PC-9 (cell line): ENCODE measurements around the gene TRA2B.

Source experiments
- EZH2 ChIP-seq: fragments of 200-600 bp; sonication (generic); IDR thresholded peaks from 2 replicates; pipeline ENCODE4 v1.8.0; 2017; ENCODE audit warnings: antibody characterized with exemption, low read depth
- TF ChIP-seq, protein P1 (sequence below): fragments of 200-600 bp; sonication (generic); conservative IDR thresholded peaks from 2 replicates; pipeline ENCODE4 v1.6.1; 2017; ENCODE audit warnings: mixed run types, antibody characterized with exemption, mild to moderate bottlenecking, moderate library complexity

GRCh38 chr3:185937689-185938374 lies at the start of gene TRA2B:
- TF ChIP-seq, protein P1, sequence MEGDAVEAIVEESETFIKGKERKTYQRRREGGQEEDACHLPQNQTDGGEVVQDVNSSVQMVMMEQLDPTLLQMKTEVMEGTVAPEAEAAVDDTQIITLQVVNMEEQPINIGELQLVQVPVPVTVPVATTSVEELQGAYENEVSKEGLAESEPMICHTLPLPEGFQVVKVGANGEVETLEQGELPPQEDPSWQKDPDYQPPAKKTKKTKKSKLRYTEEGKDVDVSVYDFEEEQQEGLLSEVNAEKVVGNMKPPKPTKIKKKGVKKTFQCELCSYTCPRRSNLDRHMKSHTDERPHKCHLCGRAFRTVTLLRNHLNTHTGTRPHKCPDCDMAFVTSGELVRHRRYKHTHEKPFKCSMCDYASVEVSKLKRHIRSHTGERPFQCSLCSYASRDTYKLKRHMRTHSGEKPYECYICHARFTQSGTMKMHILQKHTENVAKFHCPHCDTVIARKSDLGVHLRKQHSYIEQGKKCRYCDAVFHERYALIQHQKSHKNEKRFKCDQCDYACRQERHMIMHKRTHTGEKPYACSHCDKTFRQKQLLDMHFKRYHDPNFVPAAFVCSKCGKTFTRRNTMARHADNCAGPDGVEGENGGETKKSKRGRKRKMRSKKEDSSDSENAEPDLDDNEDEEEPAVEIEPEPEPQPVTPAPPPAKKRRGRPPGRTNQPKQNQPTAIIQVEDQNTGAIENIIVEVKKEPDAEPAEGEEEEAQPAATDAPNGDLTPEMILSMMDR, result peak; percentile 22; the same call in 1 of the 2 replicates
- no peak for TF ChIP-seq EZH2
